H9 (cell line): Measurements from ENCODE around the gene LRTM2. TPM values are rescaled to one million over a fixed set of nuclear protein-coding genes. Genes with fewer than 3 reads are reported as not detected.
A peak's percentile ranks its signal among the peaks of the same experiment; 100 is the strongest.

ENCODE experiments used
- DNase-seq: peaks from one replicate; pipeline ENCODE4 v3.0.0-alpha.2; 2017
- H2AFZ ChIP-seq: one replicate; pipeline ENCODE4 v1.6.1; 2013; ENCODE audit warnings: mild to moderate bottlenecking, low read length, control low read depth, moderate library complexity
- H2AK5ac ChIP-seq: 2 replicates; pipeline ENCODE4 v1.6.1; 2013; ENCODE audit warnings: low read length, control low read depth, mixed read lengths; ENCODE audit not compliant: insufficient read length
- H2BK120ac ChIP-seq: one replicate; pipeline ENCODE4 v1.6.1; 2013; ENCODE audit warnings: low read depth, mild to moderate bottlenecking, low read length, control low read depth, inconsistent platforms; ENCODE audit not compliant: poor library complexity, severe bottlenecking
- H2BK12ac ChIP-seq: 2 replicates; pipeline ENCODE4 v1.6.1; 2013; ENCODE audit warnings: low read length, control low read depth, mixed read lengths, low read depth; ENCODE audit not compliant: insufficient read length
- H2BK15ac ChIP-seq: 2 replicates; pipeline ENCODE4 v1.6.1; 2013; ENCODE audit warnings: low read depth, low read length, control low read depth
- H2BK20ac ChIP-seq: one replicate; pipeline ENCODE4 v1.6.1; 2013; ENCODE audit warnings: low read depth, mild to moderate bottlenecking, low read length, control low read depth, inconsistent platforms; ENCODE audit not compliant: poor library complexity, severe bottlenecking
- H2BK5ac ChIP-seq: 2 replicates; pipeline ENCODE4 v1.6.1; 2013; ENCODE audit warnings: low read length, control low read depth, mixed read lengths; ENCODE audit not compliant: insufficient read length
- H3K14ac ChIP-seq: 2 replicates; pipeline ENCODE4 v1.6.1; 2013; ENCODE audit warnings: low read length, control low read depth; ENCODE audit not compliant: insufficient read depth
- H3K18ac ChIP-seq: 2 replicates; pipeline ENCODE4 v1.6.1; 2013; ENCODE audit warnings: low read depth, mild to moderate bottlenecking, mixed read lengths, low read length, control low read depth; ENCODE audit not compliant: insufficient read length
- H3K23ac ChIP-seq: 2 replicates; pipeline ENCODE4 v1.6.1; 2013; ENCODE audit warnings: low read length, control low read depth, mixed read lengths, low read depth; ENCODE audit not compliant: insufficient read length
- H3K23me2 ChIP-seq: 2 replicates; pipeline ENCODE4 v1.6.1; 2013; ENCODE audit warnings: low read depth, mild to moderate bottlenecking, mixed read lengths, low read length, control low read depth; ENCODE audit not compliant: insufficient read length, poor library complexity, severe bottlenecking
- H3K27ac ChIP-seq: 2 replicates; pipeline ENCODE4 v1.5.1; 2013; ENCODE audit warnings: low read length, control low read depth, mixed read lengths, low read depth; ENCODE audit not compliant: insufficient read length
- H3K27me3 ChIP-seq: 2 replicates; pipeline ENCODE4 v1.6.1; 2013; ENCODE audit warnings: low read length, control low read depth, inconsistent platforms; ENCODE audit not compliant: insufficient read depth
- H3K4ac ChIP-seq: 2 replicates; pipeline ENCODE4 v1.6.1; 2013; ENCODE audit warnings: low read depth, mild to moderate bottlenecking, control low read depth, inconsistent platforms, low read length, moderate library complexity
- H3K4me1 ChIP-seq: 2 replicates; pipeline ENCODE4 v1.6.1; 2013; ENCODE audit warnings: low read length, control low read depth, inconsistent platforms; ENCODE audit not compliant: insufficient read depth
- H3K4me2 ChIP-seq: 2 replicates; pipeline ENCODE4 v1.6.1; 2013; ENCODE audit warnings: low read length, control low read depth, mixed read lengths; ENCODE audit not compliant: insufficient read length, insufficient read depth
- H3K56ac ChIP-seq: 2 replicates; pipeline ENCODE4 v1.6.1; 2013; ENCODE audit warnings: low read depth, mild to moderate bottlenecking, mixed read lengths, low read length, control low read depth; ENCODE audit not compliant: insufficient read length
- H3K79me1 ChIP-seq: 2 replicates; pipeline ENCODE4 v1.6.1; 2013; ENCODE audit warnings: low read depth, mild to moderate bottlenecking, moderate library complexity, low read length, control low read depth, inconsistent platforms; ENCODE audit not compliant: insufficient read depth, poor library complexity, severe bottlenecking
- H3K79me2 ChIP-seq: 2 replicates; pipeline ENCODE4 v1.6.1; 2013; ENCODE audit warnings: low read length, control low read depth, inconsistent platforms; ENCODE audit not compliant: insufficient read depth
- H3K9ac ChIP-seq: 2 replicates; pipeline ENCODE4 v1.6.1; 2013; ENCODE audit warnings: low read length, control low read depth, mixed read lengths; ENCODE audit not compliant: insufficient read length; ENCODE audit errors: extremely low read depth
- H3K9me3 ChIP-seq: one replicate; pipeline ENCODE4 v1.6.1; 2013; ENCODE audit warnings: low read depth, low read length, inconsistent platforms; ENCODE audit not compliant: control insufficient read depth
- H3T11ph ChIP-seq: one replicate; pipeline ENCODE4 v1.6.1; 2013; ENCODE audit warnings: mild to moderate bottlenecking, low read length, control low read depth, inconsistent platforms
- H4K20me1 ChIP-seq: one replicate; pipeline ENCODE4 v1.6.1; 2013; ENCODE audit not compliant: control insufficient read depth, insufficient read length, insufficient read depth
- H4K5ac ChIP-seq: 2 replicates; pipeline ENCODE4 v1.6.1; 2013; ENCODE audit warnings: low read depth, mild to moderate bottlenecking, mixed read lengths, low read length, control low read depth; ENCODE audit not compliant: insufficient read length
- H4K8ac ChIP-seq: replicated peaks from 2 replicates; pipeline ENCODE4 v1.6.1; 2013; ENCODE audit warnings: low read length, control low read depth, mixed read lengths, low read depth; ENCODE audit not compliant: insufficient read length
- H4K91ac ChIP-seq: 2 replicates; pipeline ENCODE4 v1.6.1; 2013; ENCODE audit warnings: low read depth, mild to moderate bottlenecking, moderate library complexity, mixed read lengths, low read length, control low read depth; ENCODE audit not compliant: insufficient read length
- H3K27ac Mint-ChIP-seq, 3 experiments: 2 replicates in 2 of 3; 3 replicates in 1 of 3; pipeline ENCODE4 v1.8.0; 2020 to 2021; ENCODE audit warnings: mixed read lengths in 3 of 3, mild to moderate bottlenecking in 1 of 3, moderate library complexity in 1 of 3
- H3K27me3 Mint-ChIP-seq: 2 replicates; pipeline ENCODE4 v1.8.0; 2021; ENCODE audit warnings: low read depth, mild to moderate bottlenecking, moderate library complexity, mixed read lengths
- H3K36me3 Mint-ChIP-seq, 3 experiments: 2 replicates in 2 of 3; 3 replicates in 1 of 3; pipeline ENCODE4 v1.8.0; 2020 to 2021; ENCODE audit warnings: low read depth in 3 of 3, mixed read lengths in 3 of 3; ENCODE audit not compliant: insufficient read depth in 1 of 3
- H3K4me1 Mint-ChIP-seq, 2 experiments: 2 replicates each; pipeline ENCODE4 v1.8.0; 2020; ENCODE audit warnings: mixed read lengths in 2 of 2
- H3K4me3 Mint-ChIP-seq, 2 experiments: 2 replicates in 1 of 2; 3 replicates in 1 of 2; pipeline ENCODE4 v1.8.0; 2020 to 2021; ENCODE audit warnings: mild to moderate bottlenecking in 2 of 2, mixed read lengths in 2 of 2, moderate library complexity in 1 of 2
- H3K9me3 Mint-ChIP-seq, 2 experiments: 2 replicates in 1 of 2; 3 replicates in 1 of 2; pipeline ENCODE4 v1.8.0; 2020; ENCODE audit warnings: mild to moderate bottlenecking in 2 of 2, mixed read lengths in 2 of 2, moderate library complexity in 1 of 2
- CTCF ChIP-seq: fragments of 200-600 bp; sonication (generic); conservative IDR thresholded peaks from 3 replicates; pipeline ENCODE4 v1.8.0; 2021; ENCODE audit warnings: antibody characterized with exemption, mild to moderate bottlenecking
- WGBS: extraction: QIAGEN DNeasy Blood & Tissue Kit; methylation state at CpG from one replicate; pipeline ENCODE4 v1.1.7; 2013; ENCODE audit warnings: missing lambda C conversion rate, low lambda C conversion rate, mixed read lengths; ENCODE audit not compliant: insufficient read length; ENCODE audit errors: extremely low coverage; 5-methylcytosine and 5-hydroxymethylcytosine counted together
- total RNA-seq: library from RNA; stranded (reverse); gene quantifications from 2 replicates; pipeline ENCODE4 v1.2.1, GENCODE V29; 2021

LRTM2 gene
- total RNA-seq, 1 experiment from 2014 or later, result not detected

DNA sequence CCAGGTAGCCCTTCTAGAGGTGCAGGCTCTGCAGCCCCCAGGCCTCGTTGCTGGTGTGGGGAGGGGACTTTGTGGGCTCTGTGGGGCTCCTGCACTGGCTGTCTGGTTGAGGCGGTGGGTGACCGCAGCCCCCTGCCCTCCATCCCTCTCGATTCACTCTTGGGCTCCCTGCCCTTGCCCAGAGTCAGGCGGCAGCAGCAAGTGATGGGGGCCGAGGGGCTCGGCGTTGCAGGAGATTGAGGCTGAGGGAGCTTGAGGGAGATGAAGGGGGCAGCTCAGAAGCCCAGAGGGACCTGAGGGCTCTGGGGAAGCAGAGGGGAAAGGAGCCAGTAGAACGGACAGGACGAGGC, 9.5 kb upstream of the LRTM2 start:
- H2AK5ac ChIP-seq, result no peak overlapping the region
- H3K27me3 Mint-ChIP-seq, result peaks cover 6% of the 10 kb centered on the region
- H2BK15ac ChIP-seq, result no peak overlapping the region
- no peak overlapping the region for H3K23ac ChIP-seq
- H3K27ac Mint-ChIP-seq, result peak overlapping the region in 1 of 3 experiments; percentile 15; a peak in 1 of 7 replicates
- H4K8ac ChIP-seq, result no peak overlapping the region
- no peaks in the 10 kb centered on the region for H4K20me1 ChIP-seq
- H3K9me3 Mint-ChIP-seq, result no peaks in the 10 kb centered on the region
- H3K36me3 Mint-ChIP-seq, result no peaks in the 10 kb centered on the region
- H4K5ac ChIP-seq, result no peak overlapping the region
- H3K14ac ChIP-seq, result no peak overlapping the region; the same call in 1 of the 2 replicates
- no peak for TF ChIP-seq CTCF
- H3K79me2 ChIP-seq, result no peaks in the 10 kb centered on the region
- H3K56ac ChIP-seq, result no peak overlapping the region
- no peak overlapping the region for H3T11ph ChIP-seq
- H3K79me1 ChIP-seq, result no peaks in the 10 kb centered on the region
- no peak overlapping the region for H4K91ac ChIP-seq
- no peak overlapping the region for H3K27ac ChIP-seq
- H2BK12ac ChIP-seq, result no peak overlapping the region
- H3K9ac ChIP-seq, result no peak overlapping the region
- H3K4me3 Mint-ChIP-seq, result no peak overlapping the region
- peaks cover 0 to 4% of the 10 kb centered on the region in 2 experiments; a peak in 1 of 4 replicates for H3K4me1 Mint-ChIP-seq
- no peak overlapping the region for H2BK5ac ChIP-seq
- no peaks in the 10 kb centered on the region for H3K23me2 ChIP-seq
- DNase-seq, result no peak
- H2BK120ac ChIP-seq, result no peak overlapping the region
- no peak overlapping the region for H3K18ac ChIP-seq
- H3K9me3 ChIP-seq, result no peaks in the 10 kb centered on the region
- no peak overlapping the region for H3K4me2 ChIP-seq
- H2BK20ac ChIP-seq, result no peak overlapping the region
- H3K4ac ChIP-seq, result no peak overlapping the region
- H3K4me1 ChIP-seq, result no peaks in the 10 kb centered on the region
- WGBS, result no CpG with 5 or more reads among the region's 10 CpGs
- no peak overlapping the region for H2AFZ ChIP-seq
- H3K27me3 ChIP-seq, result no peaks in the 10 kb centered on the region
